IPS DF 4.7 (cell line): ENCODE results near the gene BPIFB6.

Experiments
- DNase-seq: peaks from one replicate; pipeline ENCODE4 v3.0.0-alpha.2; 2013; ENCODE audit warnings: low spot score; ENCODE audit errors: extremely low read depth

Gene BPIFB6

GRCh38 chr20:33059741-33060390 lies 28.4 kb downstream of the BPIFB6 start:
- DNase-seq = no peak

GRCh38 chr20:33061658-33062028 lies 30.2 kb downstream of the BPIFB6 start:
- DNase-seq = no peak

DNA sequence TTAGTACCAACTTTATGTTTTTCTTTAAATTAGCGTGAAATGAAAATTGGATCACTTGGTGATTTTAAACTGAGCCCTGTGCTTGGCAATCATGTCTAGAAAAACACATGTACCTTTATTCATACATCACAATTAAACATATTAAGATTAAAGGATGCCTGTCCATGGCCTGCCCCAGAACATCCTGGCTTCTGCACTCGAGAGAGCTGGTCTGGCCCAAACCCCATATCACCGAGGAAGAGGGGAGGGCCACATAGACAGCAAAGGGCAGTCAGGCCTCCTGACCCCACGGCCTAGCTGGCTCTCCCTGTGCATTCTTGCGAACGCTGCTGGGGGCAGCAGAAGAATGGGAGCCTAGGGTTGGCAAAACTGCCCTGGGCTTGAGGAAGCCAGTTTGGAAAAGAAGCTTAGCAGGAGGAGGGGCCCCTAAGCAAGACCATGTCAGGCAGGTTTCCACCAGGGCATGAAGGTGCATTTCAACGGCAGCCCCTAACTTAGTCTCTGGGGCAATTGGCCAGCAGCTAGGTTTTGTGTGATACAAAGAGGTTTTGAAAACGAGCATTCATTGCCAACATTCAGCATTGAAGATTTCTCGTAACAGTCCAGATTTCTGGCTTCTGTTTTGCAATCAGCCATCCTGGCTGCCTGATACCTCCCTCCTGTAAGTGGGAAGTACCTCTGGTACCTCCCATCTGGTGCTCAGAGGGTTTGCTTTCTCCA lies 30.8 kb downstream of the BPIFB6 start:
- no peak for DNase-seq

DNA sequence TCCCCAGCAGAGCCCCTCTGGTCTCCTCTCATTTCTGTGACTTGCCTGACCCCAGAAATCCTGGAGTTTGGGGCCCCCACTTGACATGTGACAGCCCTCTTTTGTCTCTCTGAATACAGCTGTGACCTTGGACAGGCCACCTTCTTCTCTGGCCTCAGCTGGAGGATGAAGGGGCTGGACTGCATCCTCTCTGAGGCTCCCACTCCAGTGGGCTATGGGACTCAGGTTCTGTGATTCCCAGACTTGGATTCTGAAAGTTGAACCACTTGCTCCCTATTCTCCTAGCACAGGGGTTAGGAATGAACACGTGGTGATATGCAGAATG lies 31.3 kb downstream of the BPIFB6 start:
- DNase-seq = no peak

DNA sequence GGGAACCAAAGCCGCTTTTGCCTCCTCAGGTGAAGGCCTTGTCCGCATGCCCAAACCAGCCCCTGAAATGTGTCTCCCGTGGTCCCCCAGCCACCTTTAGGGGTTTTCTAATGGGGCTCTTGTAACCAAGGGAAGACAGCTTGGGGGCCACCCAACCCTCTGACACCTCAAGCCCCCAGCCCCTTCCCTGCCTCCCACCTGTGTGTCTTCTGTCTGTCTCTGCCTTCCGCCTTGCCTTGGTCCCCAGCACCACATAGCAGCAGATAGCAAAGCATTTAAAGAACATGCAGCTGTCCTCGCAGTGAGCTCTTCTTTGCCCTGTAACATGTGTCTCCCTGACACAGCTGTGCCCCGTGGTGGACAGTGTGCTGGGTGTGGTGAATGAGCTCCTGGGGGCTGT lies 31.8 kb downstream of the BPIFB6 start:
- no peak for DNase-seq

GRCh38 chr20:33064572-33065287 lies 33.3 kb downstream of the BPIFB6 start:
- DNase-seq = no peak

DNA sequence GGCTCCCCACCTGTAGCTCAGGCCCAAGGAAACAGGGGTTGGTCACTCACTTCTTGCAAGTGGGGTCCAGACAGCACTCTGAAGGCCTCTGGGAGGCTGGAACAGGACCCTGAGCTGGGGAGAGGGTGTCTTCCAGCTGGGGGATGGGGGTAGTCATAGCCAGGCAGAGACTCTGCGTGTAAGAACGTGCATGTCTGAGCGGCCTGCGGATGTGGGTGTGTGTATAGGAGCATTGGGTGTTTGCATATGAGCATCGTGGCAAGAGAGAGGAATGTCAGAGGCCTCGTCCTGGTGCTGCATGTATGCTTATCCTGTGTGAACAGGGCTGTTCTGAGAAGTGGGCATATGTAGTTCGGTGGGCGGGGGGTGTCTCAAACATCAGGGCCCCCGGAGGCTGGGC lies 34.3 kb downstream of the BPIFB6 start:
- DNase-seq = no peak

DNA sequence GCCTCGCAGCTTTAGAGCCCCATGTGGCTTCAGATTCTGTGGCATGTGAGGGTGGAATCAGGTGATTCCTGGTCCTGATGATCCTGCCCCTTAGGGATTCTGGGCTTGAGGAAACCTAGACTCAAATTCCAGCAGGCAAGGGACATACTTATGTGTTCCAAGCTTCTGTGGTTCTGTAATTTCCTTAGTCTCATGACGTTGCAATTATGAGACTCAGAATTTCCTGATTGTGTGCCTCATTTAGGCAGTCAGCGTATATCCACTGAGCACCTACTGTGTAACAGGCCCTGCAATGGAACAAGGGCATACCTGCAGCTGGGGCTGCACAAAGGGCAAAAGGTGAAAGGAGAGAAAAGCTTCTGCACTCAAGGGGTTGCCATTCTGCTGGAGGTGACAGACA lies 36.4 kb downstream of the BPIFB6 start:
- no peak for DNase-seq

- no peak for DNase-seq
Measured at GRCh38 chr20:33068251-33068939, 36.9 kb downstream of the BPIFB6 start.

GRCh38 chr20:33069673-33070072 lies 38.2 kb downstream of the BPIFB6 start:
- DNase-seq = no peak

DNA sequence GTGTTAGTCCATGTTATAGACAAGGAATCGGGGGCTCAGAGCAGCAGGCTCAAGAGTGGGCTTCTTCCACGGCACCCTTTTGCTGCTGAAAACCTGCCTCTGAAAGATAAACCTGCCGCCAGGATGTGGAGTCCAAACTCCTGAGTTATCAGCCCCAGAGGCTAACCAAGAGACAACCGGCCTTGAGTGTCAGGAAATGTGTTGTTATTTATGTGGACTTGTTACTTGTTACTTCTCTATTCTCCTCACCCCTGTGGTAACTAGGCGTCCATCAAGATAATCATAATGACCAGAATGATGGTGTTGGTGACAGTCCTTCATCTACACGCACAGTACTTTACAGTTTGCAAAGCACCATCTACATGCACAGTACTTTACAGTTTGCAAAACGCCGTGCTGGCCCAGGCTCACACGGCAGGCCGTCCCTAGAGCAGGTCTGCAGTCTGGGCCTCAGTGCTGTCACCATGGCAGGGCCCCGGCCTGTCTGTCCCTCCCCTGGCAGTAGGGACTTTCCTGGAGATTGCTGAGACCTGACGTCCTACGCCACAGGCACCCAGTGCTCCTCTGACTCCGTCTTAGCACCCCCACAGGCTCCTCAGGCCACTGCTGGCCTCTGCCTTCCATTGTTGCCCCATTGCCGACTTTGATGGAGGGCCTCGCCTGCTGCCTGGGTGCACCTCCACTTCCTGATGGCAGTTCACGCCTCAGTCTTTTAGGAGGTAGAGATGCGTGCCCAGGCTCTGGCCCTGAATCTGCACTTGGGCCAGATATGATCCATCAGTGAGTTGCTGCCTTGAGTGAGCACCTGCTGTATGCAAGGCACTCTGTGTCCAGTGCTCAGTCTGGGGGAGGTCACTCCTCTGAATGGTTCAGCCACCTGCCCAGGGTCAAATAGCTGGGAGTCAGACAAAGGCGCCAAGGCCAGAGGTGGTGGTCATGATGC lies 38.9 kb downstream of the BPIFB6 start:
- no peak for DNase-seq

DNA sequence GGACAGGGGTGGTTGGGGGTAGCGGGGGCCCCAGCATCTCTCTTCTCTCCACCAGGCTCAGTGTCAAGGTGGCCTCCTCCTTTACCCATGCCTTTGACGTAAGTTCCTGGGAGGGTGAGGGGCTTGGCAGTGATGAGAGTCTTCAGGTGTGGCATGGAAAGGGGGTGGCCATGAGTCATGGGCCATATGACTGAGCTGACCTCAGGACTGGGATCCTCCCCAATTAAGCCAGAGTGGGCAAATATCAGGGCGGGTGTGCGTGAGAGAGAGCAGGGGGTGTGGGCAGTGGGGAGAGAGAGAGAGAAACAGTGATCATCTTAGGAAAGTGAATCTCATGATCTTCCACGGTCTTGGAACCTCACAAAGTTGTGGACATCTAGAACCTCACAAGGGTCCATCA lies 39.8 kb downstream of the BPIFB6 start:
- no peak for DNase-seq

DNA sequence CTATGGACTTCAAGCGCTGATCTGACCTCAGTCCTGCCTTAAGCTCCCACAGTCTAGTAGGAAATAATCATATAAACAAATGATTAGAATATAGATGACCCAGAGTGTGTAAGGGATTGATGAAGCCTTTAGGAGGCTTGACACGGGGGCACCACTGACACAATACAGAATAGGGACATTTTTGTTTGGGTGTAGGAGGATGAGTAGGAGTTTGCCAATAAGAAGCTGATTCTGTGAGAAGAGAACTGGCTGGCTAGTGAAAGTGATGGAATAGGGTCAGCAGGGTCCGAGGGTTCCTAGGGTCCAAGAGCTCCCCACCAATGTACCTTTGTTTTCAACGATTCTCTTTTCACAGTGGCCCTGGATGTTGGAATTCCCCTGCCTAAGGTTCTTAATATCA lies 40.9 kb downstream of the BPIFB6 start:
- no peak for DNase-seq

GRCh38 chr20:33072813-33073212 lies 41.4 kb downstream of the BPIFB6 start:
- no peak for DNase-seq

GRCh38 chr20:33074675-33075074 lies 43.2 kb downstream of the BPIFB6 start:
- no peak for DNase-seq

DNA sequence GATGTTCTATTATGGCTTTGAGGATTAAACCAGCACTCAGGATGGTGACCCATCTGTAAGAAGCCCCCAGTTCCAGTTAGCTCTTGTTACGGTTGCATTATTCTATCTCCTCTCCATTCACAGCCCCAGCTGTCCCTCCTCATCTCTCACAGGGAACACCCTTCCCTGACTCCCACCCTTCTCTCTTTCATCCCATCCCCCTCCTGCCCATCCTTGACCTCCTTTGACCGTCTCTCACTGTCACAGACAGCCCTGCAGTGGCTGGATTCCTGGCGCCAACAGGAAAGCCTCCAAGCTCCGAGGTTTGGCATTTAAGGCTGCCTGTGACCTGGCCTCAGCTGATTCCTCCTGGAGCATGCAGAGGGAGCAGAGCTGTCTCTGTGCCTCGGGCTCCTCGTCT lies 43.8 kb downstream of the BPIFB6 start:
- no peak for DNase-seq

GRCh38 chr20:33076662-33077372 lies 45.4 kb downstream of the BPIFB6 start:
- no peak for DNase-seq

GRCh38 chr20:33079259-33079658 lies 47.8 kb downstream of the BPIFB6 start, which contains the start of gene BPIFB4:
Gene BPIFB4 (plus strand): TSS chr20:33079643. CDS start chr20:33081527, 1,884 bp downstream.
- DNase-seq = no peak

DNA sequence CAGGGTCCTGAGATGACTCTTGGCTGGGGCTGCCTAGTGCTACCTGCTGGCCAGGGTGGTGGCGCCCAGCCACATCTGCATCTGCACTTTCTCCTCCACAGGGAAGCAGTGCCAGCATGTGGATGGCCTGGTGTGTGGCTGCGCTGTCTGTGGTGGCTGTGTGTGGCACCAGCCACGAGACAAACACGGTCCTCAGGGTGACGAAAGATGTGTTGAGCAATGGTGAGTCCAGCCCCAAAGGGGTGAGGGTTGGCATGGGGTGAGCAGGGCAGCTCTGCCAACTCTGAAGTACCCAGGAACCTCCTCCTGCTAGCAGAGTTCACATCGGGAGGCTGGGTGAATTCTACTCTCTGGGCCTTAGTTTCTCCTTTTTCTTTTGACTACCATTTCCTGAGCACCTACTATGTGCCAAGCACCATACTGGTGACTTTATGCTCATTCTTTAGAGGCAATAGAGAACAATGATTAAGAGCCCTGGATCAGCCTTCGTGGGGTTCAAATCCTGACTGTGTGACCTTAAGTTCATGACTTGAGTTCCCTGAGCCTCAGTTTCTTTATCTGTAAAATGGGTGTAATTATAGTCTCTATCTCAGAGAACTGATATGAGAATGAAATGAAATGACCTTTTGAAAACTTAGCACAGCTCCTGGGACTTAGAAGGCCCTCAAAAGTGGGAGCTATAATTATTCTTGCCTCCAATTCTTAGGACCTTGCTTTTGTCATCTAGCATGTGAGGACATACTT lies 50.1 kb downstream of the BPIFB6 start:
- no peak for DNase-seq

GRCh38 chr20:33082546-33082945 lies 51.1 kb downstream of the BPIFB6 start:
- DNase-seq = no peak
